K562 (cell line): ENCODE measurements around the gene SENP3. TPM values are rescaled to one million over a fixed set of nuclear protein-coding genes. Genes with fewer than 3 reads are reported as not detected.
A peak's percentile ranks its signal among the peaks of the same experiment; 100 is the strongest.

Experiments
- BHLHE40 ChIP-seq: IDR thresholded peaks from 2 replicates; pipeline ENCODE4 v1.6.1; 2011; ENCODE audit warnings: low read length, improper control_type of control experiment
- CC2D1A ChIP-seq: fragments of 450-650 bp; IDR thresholded peaks from 2 replicates; pipeline ENCODE4 v1.6.1; 2017; ENCODE audit warnings: mild to moderate bottlenecking
- GATAD2B ChIP-seq: fragments of 450-650 bp; IDR thresholded peaks from 2 replicates; pipeline ENCODE4 v1.6.1; 2017; ENCODE audit warnings: mild to moderate bottlenecking, borderline replicate concordance
- HNRNPLL ChIP-seq: fragments of 200-400 bp; formaldehyde crosslinking; IDR thresholded peaks from 2 replicates; pipeline ENCODE4 v1.6.1; 2017; ENCODE audit warnings: low read length, low read depth, mild to moderate bottlenecking; ENCODE audit not compliant: poor library complexity, severe bottlenecking
- MXI1 ChIP-seq: IDR thresholded peaks from 2 replicates; pipeline ENCODE4 v1.6.1; 2011; ENCODE audit warnings: low read depth, mild to moderate bottlenecking, improper control_type of control experiment, low read length
- NR0B1 ChIP-seq: fragments of 450-650 bp; IDR thresholded peaks from one replicate; pipeline ENCODE4 v1.6.1; 2018; ENCODE audit warnings: mild to moderate bottlenecking, moderate library complexity; ENCODE audit not compliant: partially characterized antibody
- POLR3G ChIP-seq: IDR thresholded peaks from 2 replicates; pipeline ENCODE4 v1.6.1; 2011; ENCODE audit not compliant: insufficient read length, insufficient replicate concordance; ENCODE audit errors: extremely low read depth
- SPI1 ChIP-seq: IDR thresholded peaks from 2 replicates; pipeline ENCODE4 v1.6.1; 2011; ENCODE audit warnings: low read depth, low read length, control low read depth, borderline replicate concordance
- SRF ChIP-seq, 2 experiments: fragments of 250-450, 450-650 bp in 1 of 2; sonication (Bioruptor Pico) in 1 of 2; sonication (generic) in 1 of 2; formaldehyde crosslinking; IDR thresholded peaks; 2 replicates each; pipeline versions ENCODE4 v1.5.0 to v1.5.1; 2020 to 2022; ENCODE audit warnings: mild to moderate bottlenecking in 1 of 2, missing genetic modification reagents in 1 of 2
- ZFP36 ChIP-seq: fragments of 150-350 bp; IDR thresholded peaks from 2 replicates; pipeline ENCODE4 v1.6.1; 2018; ENCODE audit warnings: low read length, low read depth; ENCODE audit not compliant: partially characterized antibody
- ZKSCAN1 ChIP-seq: fragments of 150-350 bp; IDR thresholded peaks from 2 replicates; pipeline ENCODE4 v1.6.1; 2016; ENCODE audit warnings: low read depth, low read length
- ZKSCAN3 ChIP-seq: fragments of 250-450 bp; sonication (Bioruptor Pico); IDR thresholded peaks from 2 replicates; pipeline ENCODE4 v1.4.0; 2020
- ZNF217 ChIP-seq: sonication (generic); formaldehyde crosslinking; IDR thresholded peaks from 2 replicates; pipeline ENCODE4 v1.8.0; 2022; ENCODE audit warnings: mild to moderate bottlenecking, missing genetic modification reagents
- ZNF717 ChIP-seq: fragments of 250-450 bp; sonication (Bioruptor Pico); IDR thresholded peaks from 2 replicates; pipeline ENCODE4 v1.5.0; 2021
- ZNF778 ChIP-seq: fragments of 450-650 bp; formaldehyde crosslinking; IDR thresholded peaks from 2 replicates; pipeline ENCODE4 v1.4.0; 2020; ENCODE audit warnings: mild to moderate bottlenecking, moderate library complexity
- polyA plus RNA-seq, 8 experiments: library from polyadenylated mRNA; depleted of rRNA in 4 of 8; stranded (reverse) in 5 of 8; unstranded in 3 of 8; fragments of >200 nt; fragmentation: Nextera tagmentation in 2 of 8; fragmentation: Illumina TruSeq in 1 of 8; extraction: Ambion mirVana in 2 of 8; extraction: Trizol in 1 of 8; gene quantifications; 2 replicates each; pipeline versions ENCODE4 v1.2.1 to v1.2.3, GENCODE V29; 2011 to 2014; ENCODE audit warnings: inconsistent platforms in 1 of 8, missing spikeins in 1 of 8
- total RNA-seq, 7 experiments: library from RNA; depleted of rRNA in 6 of 7; stranded (reverse); fragments of >200 nt in 6 of 7; fragmentation: Illumina TruSeq in 2 of 7; extraction: Trizol in 2 of 7; gene quantifications; 2 replicates each; pipeline versions ENCODE4 v1.2.1 to v1.2.3, GENCODE V29; 2011 to 2021; ENCODE audit warnings: low replicate concordance in 1 of 7
- TF ChIP-seq, protein P1 (sequence below): sonication (generic); formaldehyde crosslinking; IDR thresholded peaks from 2 replicates; pipeline ENCODE4 v1.8.0; 2022; ENCODE audit warnings: missing genetic modification reagents, mild to moderate bottlenecking, borderline replicate concordance
- TF ChIP-seq, protein P2 (sequence below): fragments of 250-450 bp; sonication (Bioruptor Pico); IDR thresholded peaks from 2 replicates; pipeline ENCODE4 v1.5.0; 2022; ENCODE audit warnings: mild to moderate bottlenecking
- TF ChIP-seq, protein P3 (sequence below): sonication (generic); formaldehyde crosslinking; IDR thresholded peaks from 2 replicates; pipeline ENCODE4 v1.9.0; 2022; ENCODE audit warnings: mild to moderate bottlenecking, missing genetic modification reagents
- TF ChIP-seq, protein P4 (sequence below): fragments of 250-450 bp; sonication (Bioruptor Pico); IDR thresholded peaks from 2 replicates; pipeline ENCODE4 v1.5.0; 2020; ENCODE audit warnings: mild to moderate bottlenecking, borderline replicate concordance

The SENP3 gene
- total and polyA plus RNA-seq, 9 of the 15 experiments (the other 6 are each of a cell fraction or from before 2014, with no cell fraction given) = 0.63 to 102 (median 78.8) TPM

DNA sequence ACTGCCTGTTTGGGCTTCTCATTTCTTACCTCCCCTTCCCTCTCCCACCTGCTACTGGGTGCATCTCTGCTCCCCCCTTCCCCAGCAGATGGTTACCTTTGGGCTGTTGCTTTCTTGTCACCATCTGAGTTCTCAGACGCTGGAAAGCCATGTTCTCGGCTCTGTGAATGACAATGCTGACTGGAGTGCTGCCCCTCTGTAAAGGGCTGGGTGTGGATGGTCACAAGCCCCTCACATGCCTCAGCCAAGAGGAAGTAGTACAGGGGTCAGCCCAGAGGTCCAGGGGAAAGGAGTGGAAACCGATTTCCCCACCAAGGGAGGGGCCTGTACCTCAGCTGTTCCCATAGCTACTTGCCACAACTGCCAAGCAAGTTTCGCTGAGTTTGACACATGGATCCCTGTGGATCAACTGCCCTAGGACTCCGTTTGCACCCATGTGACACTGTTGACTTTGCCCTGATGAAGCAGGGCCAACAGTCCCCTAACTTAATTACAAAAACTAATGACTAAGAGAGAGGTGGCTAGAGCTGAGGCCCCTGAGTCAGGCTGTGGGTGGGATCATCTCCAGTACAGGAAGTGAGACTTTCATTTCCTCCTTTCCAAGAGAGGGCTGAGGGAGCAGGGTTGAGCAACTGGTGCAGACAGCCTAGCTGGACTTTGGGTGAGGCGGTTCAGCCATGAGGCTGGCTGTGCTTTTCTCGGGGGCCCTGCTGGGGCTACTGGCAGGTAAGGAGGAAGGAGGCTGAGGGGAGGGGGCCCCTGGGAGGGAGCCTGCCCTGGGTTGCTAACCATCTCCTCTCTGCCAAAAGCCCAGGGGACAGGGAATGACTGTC is 17.5 kb downstream of the SENP3 start, which contains the start of gene CD68 (continued):
- peak; percentile 26 for TF ChIP-seq HNRNPLL
- TF ChIP-seq MXI1 = peak; percentile 88
- no peak for TF ChIP-seq ZFP36
- peak; percentile 80; the same call in 1 of the 2 replicates for TF ChIP-seq SPI1
- TF ChIP-seq, protein P1, sequence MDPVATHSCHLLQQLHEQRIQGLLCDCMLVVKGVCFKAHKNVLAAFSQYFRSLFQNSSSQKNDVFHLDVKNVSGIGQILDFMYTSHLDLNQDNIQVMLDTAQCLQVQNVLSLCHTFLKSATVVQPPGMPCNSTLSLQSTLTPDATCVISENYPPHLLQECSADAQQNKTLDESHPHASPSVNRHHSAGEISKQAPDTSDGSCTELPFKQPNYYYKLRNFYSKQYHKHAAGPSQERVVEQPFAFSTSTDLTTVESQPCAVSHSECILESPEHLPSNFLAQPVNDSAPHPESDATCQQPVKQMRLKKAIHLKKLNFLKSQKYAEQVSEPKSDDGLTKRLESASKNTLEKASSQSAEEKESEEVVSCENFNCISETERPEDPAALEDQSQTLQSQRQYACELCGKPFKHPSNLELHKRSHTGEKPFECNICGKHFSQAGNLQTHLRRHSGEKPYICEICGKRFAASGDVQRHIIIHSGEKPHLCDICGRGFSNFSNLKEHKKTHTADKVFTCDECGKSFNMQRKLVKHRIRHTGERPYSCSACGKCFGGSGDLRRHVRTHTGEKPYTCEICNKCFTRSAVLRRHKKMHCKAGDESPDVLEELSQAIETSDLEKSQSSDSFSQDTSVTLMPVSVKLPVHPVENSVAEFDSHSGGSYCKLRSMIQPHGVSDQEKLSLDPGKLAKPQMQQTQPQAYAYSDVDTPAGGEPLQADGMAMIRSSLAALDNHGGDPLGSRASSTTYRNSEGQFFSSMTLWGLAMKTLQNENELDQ (CRISPR knock-in tag) = no peak
- TF ChIP-seq, protein P2, sequence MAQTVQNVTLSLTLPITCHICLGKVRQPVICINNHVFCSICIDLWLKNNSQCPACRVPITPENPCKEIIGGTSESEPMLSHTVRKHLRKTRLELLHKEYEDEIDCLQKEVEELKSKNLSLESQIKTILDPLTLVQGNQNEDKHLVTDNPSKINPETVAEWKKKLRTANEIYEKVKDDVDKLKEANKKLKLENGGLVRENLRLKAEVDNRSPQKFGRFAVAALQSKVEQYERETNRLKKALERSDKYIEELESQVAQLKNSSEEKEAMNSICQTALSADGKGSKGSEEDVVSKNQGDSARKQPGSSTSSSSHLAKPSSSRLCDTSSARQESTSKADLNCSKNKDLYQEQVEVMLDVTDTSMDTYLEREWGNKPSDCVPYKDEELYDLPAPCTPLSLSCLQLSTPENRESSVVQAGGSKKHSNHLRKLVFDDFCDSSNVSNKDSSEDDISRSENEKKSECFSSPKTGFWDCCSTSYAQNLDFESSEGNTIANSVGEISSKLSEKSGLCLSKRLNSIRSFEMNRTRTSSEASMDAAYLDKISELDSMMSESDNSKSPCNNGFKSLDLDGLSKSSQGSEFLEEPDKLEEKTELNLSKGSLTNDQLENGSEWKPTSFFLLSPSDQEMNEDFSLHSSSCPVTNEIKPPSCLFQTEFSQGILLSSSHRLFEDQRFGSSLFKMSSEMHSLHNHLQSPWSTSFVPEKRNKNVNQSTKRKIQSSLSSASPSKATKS (CRISPR knock-in tag) = no peak
- TF ChIP-seq ZKSCAN1 = 0 out of 2 replicates have a peak, but pooled peaks have one; percentile 10
- no peak for TF ChIP-seq ZKSCAN3 (CRISPR knock-in tag)
- no peak for TF ChIP-seq POLR3G
- no peak for TF ChIP-seq BHLHE40
- TF ChIP-seq, protein P3, sequence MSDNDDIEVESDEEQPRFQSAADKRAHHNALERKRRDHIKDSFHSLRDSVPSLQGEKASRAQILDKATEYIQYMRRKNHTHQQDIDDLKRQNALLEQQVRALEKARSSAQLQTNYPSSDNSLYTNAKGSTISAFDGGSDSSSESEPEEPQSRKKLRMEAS = no peak; the same call in none of the 2 replicates
- no peak for TF ChIP-seq CC2D1A
- no peak for TF ChIP-seq SRF (CRISPR knock-in tag; IDR thresholded peaks at IDR 0.05)
- no peak for TF ChIP-seq GATAD2B
- TF ChIP-seq, protein P4, sequence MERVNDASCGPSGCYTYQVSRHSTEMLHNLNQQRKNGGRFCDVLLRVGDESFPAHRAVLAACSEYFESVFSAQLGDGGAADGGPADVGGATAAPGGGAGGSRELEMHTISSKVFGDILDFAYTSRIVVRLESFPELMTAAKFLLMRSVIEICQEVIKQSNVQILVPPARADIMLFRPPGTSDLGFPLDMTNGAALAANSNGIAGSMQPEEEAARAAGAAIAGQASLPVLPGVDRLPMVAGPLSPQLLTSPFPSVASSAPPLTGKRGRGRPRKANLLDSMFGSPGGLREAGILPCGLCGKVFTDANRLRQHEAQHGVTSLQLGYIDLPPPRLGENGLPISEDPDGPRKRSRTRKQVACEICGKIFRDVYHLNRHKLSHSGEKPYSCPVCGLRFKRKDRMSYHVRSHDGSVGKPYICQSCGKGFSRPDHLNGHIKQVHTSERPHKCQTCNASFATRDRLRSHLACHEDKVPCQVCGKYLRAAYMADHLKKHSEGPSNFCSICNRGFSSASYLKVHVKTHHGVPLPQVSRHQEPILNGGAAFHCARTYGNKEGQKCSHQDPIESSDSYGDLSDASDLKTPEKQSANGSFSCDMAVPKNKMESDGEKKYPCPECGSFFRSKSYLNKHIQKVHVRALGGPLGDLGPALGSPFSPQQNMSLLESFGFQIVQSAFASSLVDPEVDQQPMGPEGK (CRISPR knock-in tag) = no peak
- no peak for TF ChIP-seq NR0B1
- TF ChIP-seq ZNF717 (CRISPR knock-in tag) = no peak
- no peak for TF ChIP-seq ZNF217 (CRISPR knock-in tag)
- no peak for TF ChIP-seq ZNF778 (CRISPR knock-in tag)
